OCI-LY7 (cell line): ENCODE data around the gene CD81. TPM values are rescaled to one million over a fixed set of nuclear protein-coding genes. Genes with fewer than 3 reads are reported as not detected.
A peak's percentile ranks its signal among the peaks of the same experiment; 100 is the strongest.

Experiments used
- BruUV-seq: library from RNA; stranded (reverse); fragments of 400-500 nt; replicated peaks from 2 replicates; lab custom pipeline; 2021; lab: Mats Ljungman, UMichigan
- CTCF ChIA-PET: fragments of 300-600 bp; sonication (Branson Sonifier 250); formaldehyde crosslinking; loops from one replicate; lab custom pipeline; 2022; ENCODE audit warnings: antibody characterized with exemption; ENCODE audit not compliant: unreplicated experiment; lab: Charles Lee
- POLR2A ChIA-PET: fragments of 300-600 bp; sonication (Branson Sonifier 250); formaldehyde crosslinking; loops from one replicate; lab custom pipeline; 2022; ENCODE audit warnings: antibody characterized with exemption; lab: Charles Lee
- DNase-seq: peaks from one replicate; pipeline ENCODE4 v3.0.0-alpha.2; 2015; ENCODE audit warnings: low spot score
- H2AFZ ChIP-seq: fragments of 200-600 bp; sonication (generic), shearing (Covaris generic); 2 replicates; pipeline ENCODE4 v1.6.1; 2014; ENCODE audit warnings: mild to moderate bottlenecking, antibody characterized with exemption, low read length, moderate library complexity
- H3K27ac ChIP-seq: fragments of 200-600 bp; sonication (generic); 2 replicates; pipeline ENCODE4 v1.5.1; 2014; ENCODE audit warnings: mixed run types, low read depth, mild to moderate bottlenecking, moderate library complexity, low read length, inconsistent platforms; ENCODE audit not compliant: poor library complexity, severe bottlenecking
- H3K36me3 ChIP-seq: fragments of 200-600 bp; sonication (generic); 2 replicates; pipeline ENCODE4 v1.6.1; 2014; ENCODE audit warnings: mild to moderate bottlenecking, antibody characterized with exemption, low read length, moderate library complexity, mixed read lengths; ENCODE audit not compliant: insufficient read depth
- H3K4me1 ChIP-seq: fragments of 200-600 bp; sonication (generic); 2 replicates; pipeline ENCODE4 v1.5.1; 2014; ENCODE audit warnings: mild to moderate bottlenecking, low read length; ENCODE audit not compliant: insufficient read depth, poor library complexity, severe bottlenecking
- H3K4me2 ChIP-seq: fragments of 200-600 bp; sonication (generic); 2 replicates; pipeline ENCODE4 v1.6.1; 2014; ENCODE audit warnings: mild to moderate bottlenecking, low read length
- H3K4me3 ChIP-seq: fragments of 200-600 bp; sonication (generic); 2 replicates; pipeline ENCODE4 v1.5.1; 2014; ENCODE audit warnings: mild to moderate bottlenecking, low read depth, low read length; ENCODE audit not compliant: poor library complexity, severe bottlenecking
- H3K79me2 ChIP-seq: fragments of 200-600 bp; sonication (generic); 2 replicates; pipeline ENCODE4 v1.6.1; 2016; ENCODE audit warnings: low read depth, mild to moderate bottlenecking, low read length, moderate library complexity, mixed read lengths; ENCODE audit not compliant: insufficient read depth
- H3K9me2 ChIP-seq: fragments of 200-600 bp; sonication (generic); 2 replicates; pipeline ENCODE4 v1.6.1; 2016; ENCODE audit warnings: mild to moderate bottlenecking, low read length, mixed read lengths; ENCODE audit not compliant: insufficient read depth
- H3K9me3 ChIP-seq: fragments of 200-600 bp; sonication (generic); 2 replicates; pipeline ENCODE4 v1.6.1; 2014; ENCODE audit warnings: mild to moderate bottlenecking, mixed run types, low read length, mixed read lengths
- H4K20me1 ChIP-seq: fragments of 200-600 bp; sonication (generic); 2 replicates; pipeline ENCODE4 v1.6.1; 2014; ENCODE audit warnings: mild to moderate bottlenecking, antibody characterized with exemption, low read length, moderate library complexity, mixed read lengths; ENCODE audit not compliant: insufficient read depth
- CTCF ChIP-seq: fragments of 200-600 bp; sonication (generic); conservative IDR thresholded peaks from 2 replicates; pipeline ENCODE4 v1.5.1; 2014; ENCODE audit warnings: mild to moderate bottlenecking, antibody characterized with exemption, low read length, moderate library complexity, mixed read lengths
- EZH2phosphoT487 ChIP-seq: fragments of 200-600 bp; sonication (generic); IDR thresholded peaks from 2 replicates; pipeline ENCODE4 v1.6.1; 2018; ENCODE audit warnings: low read depth, borderline replicate concordance, mild to moderate bottlenecking, mixed run types, antibody characterized with exemption, low read length, moderate library complexity, mixed read lengths
- intact Hi-C: fragments of 100-400 bp; cut with micrococcal nuclease; formaldehyde crosslinking; loops from one replicate; pipeline ENCODE4 v1.10.0; 2022; ENCODE audit not compliant: unreplicated experiment
- total RNA-seq, 2 experiments: library from RNA; depleted of rRNA in 1 of 2; stranded (reverse); fragments of >200 nt in 1 of 2; shearing (Covaris generic) in 1 of 2; gene quantifications; 2 replicates each; pipeline ENCODE4 v1.2.3, GENCODE V29; 2014 to 2022

CD81 gene
- total RNA-seq, 2 experiments from 2014 or later = 290 to 343 TPM

DNA sequence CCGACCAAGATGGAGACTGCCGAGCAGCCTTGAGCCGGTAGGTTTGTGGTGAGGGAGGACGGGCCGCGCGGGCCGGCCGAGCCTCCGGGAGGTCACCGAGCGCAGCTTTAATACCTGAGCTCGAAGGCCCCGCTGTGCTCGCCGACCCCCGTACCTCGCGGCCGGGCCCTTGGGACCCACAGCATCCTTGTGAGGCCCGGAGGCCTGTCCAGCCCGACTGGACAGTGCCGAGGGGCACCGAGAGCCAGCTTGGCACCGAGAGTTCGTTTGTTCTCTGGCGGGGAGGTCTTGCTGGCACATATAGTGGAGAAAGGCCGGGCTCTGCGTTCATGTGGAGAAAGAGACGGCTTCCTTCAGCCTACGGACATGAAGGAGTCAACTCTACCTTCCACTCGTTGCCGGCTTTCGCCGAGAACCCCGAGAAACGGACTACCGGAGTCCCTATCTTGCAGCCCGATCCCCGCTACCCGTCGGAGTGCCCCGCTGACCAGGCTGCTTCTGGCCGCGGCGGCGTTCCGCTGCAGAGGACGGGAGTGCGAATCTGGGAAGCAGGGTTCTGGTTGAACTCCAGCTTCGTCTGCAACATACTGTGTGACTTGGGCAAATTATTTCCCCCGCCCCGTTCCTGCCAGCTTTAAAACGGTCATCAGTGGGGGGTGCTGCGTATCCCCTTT is 23.8 kb downstream of the CD81 start:
- intact Hi-C loops = loop anchor here (1.0 to 5.0 kb wide), 4 partner anchors 16 to 204 kb away; no protein-coding TSS in a partner anchor
- TF ChIP-seq CTCF (no peak), EZH2phosphoT487 (no peak)
- ChIA-PET POLR2A (interaction anchor here (0.6 to 2.8 kb wide), 4 partner anchors 9 to 115 kb away, joined by 4 to 13 read pairs (median 5); no protein-coding TSS in a partner anchor), CTCF (interaction anchor here (0.7 to 0.9 kb wide), 2 partner anchors 14 to 132 kb away, joined by 3 read pairs; no protein-coding TSS in a partner anchor)
- Histone ChIP-seq H3K9me2 (no peaks in the 10 kb centered on the region), H3K27ac (peak overlapping the region; percentile 48), H3K36me3 (peaks cover 67% of the 10 kb centered on the region), H2AFZ (peak overlapping the region; percentile 10; the same call in 1 of the 2 replicates), H3K4me3 (peak overlapping the region; percentile 99), H3K79me2 (peaks cover 16% of the 10 kb centered on the region), H3K9me3 (no peaks in the 10 kb centered on the region), H3K4me1 (peaks cover 23% of the 10 kb centered on the region), H4K20me1 (no peaks in the 10 kb centered on the region), H3K4me2 (peak overlapping the region; percentile 98)
- DNase-seq = no peak
- TSS peak; percentile 49 for BruUV-seq

GRCh38 chr11:2401436-2401984 is 24.4 kb downstream of the CD81 start:
- Histone ChIP-seq H3K79me2 (peaks cover 16% of the 10 kb centered on the region), H3K27ac (peak overlapping the region; percentile 48), H3K9me3 (no peaks in the 10 kb centered on the region), H3K36me3 (peaks cover 61% of the 10 kb centered on the region), H3K9me2 (no peaks in the 10 kb centered on the region), H3K4me2 (peak overlapping the region; percentile 98), H3K4me3 (peak overlapping the region; percentile 99), H3K4me1 (peaks cover 23% of the 10 kb centered on the region), H2AFZ (no peak overlapping the region; the same call in 1 of the 2 replicates), H4K20me1 (no peaks in the 10 kb centered on the region)
- no TSS peak for BruUV-seq
- intact Hi-C loops = loop anchor here (2.0 to 5.0 kb wide), 2 partner anchors 17 to 204 kb away; no protein-coding TSS in a partner anchor
- ChIA-PET POLR2A (interaction anchor here (2.8 kb wide), 1 partner anchor 15 kb away, joined by 13 read pairs; no protein-coding TSS in a partner anchor), CTCF (interaction anchor here (0.7 to 0.9 kb wide), 2 partner anchors 15 to 131 kb away, joined by 3 read pairs; no protein-coding TSS in a partner anchor)
- TF ChIP-seq EZH2phosphoT487 (no peak), CTCF (peak; percentile 68)
- DNase-seq = peak; percentile 39
